Fibroblast of the conjunctiva (primary cell): ENCODE results near the gene GGT5.
"Not testable (repeated sequence)": the region's sequence is repeated elsewhere in the genome, so short reads cannot be mapped to it uniquely, and the experiment has no call there.

Experiments used
- DNase-seq: peaks from one replicate; pipeline ENCODE4 v3.0.0-alpha.2; 2010; ENCODE audit warnings: low read depth

The GGT5 gene

DNA sequence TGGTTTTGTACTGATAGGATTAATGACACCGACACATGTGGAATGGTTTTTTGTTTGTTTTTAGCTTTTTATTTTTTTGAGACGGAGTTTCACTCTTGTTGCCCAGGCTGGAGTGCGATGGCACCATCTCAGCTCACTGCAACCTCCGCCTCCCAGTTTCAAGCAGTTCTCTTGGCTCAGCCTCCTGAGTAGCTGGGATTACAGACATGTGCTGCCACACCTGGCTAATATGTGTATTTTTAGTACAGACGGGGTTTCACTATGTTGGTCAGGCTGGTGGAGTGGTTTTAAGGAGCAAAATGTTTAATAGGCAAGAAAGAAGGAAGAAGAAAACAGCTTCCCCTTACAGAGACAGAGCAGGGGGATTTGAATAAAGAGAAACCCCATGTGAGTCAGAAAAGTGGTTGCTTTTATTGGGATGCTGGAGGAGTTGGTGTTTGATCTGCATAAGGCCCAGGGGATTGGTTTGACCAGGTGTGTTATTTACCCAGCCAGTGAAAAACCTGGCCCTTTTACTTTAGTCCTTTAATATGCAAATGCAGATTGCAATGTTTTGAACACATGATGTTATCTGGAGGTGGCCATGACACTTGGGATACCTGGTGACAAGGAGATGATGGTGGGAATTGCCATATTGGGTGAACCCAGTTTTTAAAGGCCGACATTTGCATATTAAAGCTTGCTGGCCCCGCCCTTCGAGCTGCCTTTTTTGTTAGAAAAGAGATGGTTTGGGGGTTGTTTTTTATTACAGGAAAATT lies 39.3 kb downstream of the GGT5 start:
- DNase-seq, result no peak

DNA sequence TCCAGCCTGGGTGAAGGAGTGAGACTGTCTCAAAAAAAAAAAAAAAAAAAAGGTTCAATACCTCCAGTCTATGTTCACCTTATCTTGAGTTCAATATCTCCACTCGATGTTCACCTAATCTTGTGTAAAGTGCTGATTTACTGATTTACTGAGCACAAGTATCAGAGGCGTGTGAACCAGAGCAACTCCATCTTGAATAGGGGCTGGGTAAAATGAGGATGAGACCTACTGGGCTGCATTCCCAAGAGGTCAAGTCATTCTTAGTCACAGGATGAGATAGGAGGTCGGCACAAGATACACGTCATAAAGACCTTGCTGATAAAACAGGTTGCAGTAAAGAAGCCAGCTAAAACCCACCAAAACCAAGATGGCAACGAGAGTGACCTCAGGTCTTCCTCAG lies 41.0 kb downstream of the GGT5 start:
- DNase-seq, result not testable (repeated sequence)

DNA sequence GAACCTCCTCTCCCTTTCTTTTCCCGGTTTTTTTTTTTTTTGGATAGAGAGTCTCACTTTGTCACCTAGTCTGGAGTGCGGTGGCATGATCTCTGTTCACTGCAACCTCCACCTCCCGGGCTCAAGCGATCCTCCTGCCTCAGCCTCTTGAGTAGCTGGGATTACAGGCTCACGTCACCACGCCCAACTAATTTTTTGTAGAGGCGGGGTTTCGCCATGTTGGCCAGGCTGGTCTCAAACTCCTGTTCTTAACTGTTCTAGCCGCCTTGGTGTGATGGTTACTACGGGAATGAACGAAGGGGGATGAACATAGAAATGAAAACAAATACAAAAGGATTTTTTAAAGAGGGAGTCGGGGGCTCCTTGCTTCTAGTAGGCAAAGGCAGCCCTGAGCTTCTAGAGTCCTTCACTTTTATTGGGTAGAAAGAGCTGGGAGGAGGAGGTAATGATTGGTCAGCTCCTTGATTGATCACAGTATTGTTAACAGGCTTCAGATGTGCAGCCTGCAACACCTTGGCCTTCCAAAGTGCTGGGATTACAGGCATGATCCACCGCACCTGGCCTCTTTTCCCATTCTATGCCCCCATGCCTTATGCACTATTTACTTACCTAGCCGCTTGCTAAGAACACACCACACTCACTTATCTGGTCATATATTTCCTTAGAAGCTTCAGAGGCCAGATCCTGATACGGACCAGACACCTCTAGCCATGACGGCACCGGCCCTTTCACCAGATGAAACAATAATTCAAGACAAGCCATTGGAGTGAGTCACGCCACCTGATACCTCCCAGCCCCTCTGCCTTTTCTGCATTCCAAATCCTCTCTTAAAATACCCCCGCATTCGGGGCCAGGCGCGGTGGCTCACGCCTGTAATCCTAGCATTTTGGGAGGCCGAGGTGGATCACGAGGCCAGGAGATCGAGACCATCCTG lies 42.9 kb downstream of the GGT5 start:
- DNase-seq, result no peak

DNA sequence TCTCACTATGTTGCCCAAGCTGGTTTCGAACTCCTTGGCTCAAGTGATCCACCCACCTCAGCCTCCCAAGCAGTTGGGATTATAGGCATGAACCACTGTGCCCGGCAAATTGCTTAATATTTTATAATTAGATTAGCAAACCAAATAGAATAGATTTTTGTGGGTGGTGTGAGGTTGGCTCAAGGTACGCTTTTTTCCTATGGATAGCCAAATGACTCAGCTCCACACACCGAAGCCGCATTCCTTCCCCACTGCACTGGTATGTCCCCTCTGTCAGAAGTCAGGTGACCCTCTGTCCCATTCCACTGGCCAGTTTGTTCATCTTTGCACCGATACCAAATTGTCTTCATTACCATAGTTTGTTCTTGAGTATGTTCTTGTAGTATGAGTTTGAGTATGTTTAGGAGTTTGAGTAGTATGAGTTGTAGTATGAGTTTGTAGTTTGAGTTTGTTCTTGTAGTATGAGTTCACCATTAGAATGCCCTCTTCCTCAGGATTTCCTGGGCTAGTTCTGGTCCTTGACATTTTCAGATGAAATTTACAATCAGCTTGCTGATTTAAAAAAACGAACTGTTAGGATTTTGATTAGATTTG lies 44.2 kb downstream of the GGT5 start:
- peak; percentile 35 for DNase-seq

DNA sequence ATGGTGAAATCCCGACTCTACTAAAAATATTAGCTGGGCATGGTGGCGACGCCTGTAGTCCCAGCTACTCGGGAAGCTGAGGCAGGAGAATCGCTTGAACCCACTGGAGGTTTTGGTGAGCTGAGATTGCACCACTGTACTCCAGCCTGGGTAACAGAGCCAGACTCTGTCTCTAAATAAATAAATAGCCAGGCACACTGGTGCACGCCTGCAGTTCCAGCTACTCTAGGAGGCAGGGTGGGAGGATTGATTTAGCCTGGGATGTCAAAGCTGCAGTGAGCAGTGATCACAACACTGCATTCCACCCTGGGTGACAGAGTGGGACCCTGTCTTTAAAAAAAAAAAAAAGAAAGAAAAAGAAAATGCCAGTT lies 46.2 kb downstream of the GGT5 start:
- DNase-seq, result no peak

DNA sequence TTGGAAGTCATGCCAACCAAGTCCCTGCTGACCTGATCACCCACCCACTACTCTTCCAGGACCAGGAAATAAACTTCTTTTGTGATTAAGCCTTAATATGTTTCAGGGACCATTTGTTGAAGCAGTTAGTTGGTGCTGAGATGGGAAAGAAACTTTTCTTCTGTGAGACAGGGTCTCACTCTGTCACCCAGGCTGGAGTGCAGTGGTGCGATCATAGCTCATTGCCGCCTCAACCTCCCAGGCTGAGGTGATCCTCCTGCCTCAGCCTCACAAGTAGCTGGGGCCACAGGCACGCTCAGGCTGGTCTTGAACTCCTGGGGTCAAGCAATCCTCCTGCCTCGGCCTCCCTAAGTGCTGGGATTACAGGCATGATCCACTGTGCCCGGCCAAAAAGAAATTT lies 53.0 kb downstream of the GGT5 start:
- no peak for DNase-seq

DNA sequence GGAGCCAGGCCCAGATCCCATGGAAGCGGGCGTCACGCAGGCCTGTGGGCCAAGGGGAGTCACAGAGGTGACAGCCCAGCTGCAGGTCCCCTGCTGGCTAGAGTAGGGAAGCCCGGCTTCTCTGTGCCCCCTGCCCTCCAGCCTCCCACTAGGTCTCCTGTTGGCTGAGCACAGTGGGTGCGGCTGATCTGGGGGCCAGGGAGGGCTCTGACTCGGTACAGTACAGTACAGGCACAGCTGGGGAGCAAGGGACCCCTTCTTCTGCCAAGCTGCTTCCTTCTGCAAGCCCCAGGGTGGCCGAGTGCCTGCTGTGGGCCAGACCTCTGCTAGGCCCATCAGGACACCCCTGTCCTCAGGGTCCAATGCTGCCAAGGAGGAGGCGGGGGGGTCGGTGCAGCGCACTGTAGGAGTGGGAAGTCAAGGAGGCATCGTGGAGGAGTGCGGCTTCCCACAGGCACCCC lies 53.5 kb downstream of the GGT5 start:
- DNase-seq, result no peak

DNA sequence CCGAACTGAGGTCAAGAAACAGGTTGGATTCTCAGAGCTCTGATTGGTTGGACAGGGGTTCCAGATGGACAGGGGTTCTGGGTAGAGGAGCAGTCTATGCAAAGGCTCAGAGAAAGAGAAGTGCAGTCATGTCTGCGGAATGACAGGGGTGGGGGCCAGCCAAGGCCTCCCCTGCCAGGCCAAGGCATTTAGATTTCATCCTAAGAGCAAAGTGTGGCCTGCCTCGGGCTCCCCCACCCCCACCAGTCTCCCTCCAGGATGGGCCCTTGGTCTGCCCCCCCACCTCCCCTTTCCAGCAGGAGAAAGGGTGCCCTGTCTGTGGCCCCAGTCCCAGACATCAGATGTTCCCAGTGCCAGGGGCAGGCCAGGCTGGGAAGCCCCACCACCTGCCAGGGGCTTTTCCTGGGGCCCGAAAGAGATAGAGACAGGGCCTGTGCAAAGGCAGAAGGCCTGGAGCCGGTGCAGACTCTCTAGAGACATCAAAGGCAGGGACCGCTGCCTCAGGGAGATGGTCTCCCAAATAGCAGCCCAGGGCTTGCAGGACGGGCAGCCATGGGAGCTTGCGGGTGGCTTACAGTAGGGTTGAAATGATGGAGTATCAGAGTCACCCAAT lies 54.2 kb downstream of the GGT5 start:
- DNase-seq, result no peak

DNA sequence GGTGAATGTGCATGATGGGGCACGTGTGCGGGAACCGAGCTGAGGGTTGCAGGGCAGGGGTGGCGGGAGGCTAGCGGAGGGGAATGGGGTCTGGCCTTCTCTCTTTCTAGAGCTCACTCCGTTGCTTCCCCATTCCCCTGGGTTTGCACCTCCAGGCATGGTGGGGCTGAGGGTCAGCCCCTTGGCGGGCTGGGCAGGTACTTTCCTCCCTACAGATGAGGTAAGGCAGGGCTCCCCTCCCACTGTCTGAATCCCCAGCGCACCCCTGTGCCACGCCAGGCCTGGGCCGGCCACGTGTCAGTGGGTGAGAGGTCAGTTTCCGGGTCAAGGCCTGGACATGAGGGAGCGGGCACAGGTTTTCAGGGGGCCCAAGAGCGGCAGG lies 54.7 kb downstream of the GGT5 start:
- no peak for DNase-seq

DNA sequence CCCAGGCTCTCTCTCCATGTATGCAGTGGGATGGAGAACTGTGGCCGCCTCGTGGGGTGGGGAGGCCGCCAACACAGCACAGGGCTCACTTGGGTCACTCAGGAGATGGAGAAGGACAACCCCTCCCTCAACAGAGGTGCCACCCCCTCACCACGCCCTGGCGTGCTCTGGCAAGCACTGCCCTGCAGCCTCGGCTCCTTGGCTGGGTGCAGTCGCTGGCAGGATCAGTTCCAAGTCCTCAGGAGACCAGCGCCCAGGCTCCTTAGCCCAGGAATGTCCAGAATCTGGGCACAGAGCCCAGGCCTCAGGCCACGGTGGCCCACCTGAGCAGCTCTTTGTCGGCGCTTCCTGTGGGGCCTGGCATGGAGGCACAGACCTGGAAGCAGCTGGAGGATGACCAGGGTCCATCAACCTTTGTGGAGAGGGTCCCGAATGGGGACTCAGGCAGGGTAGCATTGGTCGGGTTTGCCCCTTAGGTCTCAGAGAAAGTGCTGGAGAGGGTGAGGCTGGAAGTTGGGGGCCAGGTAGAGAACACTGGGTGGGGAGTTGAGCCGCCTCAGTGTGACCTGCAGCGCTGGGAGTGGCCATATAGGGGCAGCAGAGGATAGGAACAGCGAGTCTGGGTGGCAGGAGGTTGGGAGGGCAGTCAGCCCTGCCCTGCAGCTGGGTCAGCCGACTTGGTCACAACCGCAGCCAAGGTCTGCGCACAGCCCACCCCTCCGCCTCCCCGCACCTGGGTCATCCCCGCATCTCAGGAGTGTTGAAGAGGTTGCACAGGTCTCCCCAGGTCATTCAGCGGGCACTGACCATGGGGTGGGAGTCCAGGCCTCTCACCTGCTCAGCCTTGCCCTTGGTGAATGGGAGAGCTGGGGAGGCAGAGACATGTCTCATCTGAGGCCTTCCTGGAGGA lies 55.4 kb downstream of the GGT5 start:
- DNase-seq, result peak; percentile 52

DNA sequence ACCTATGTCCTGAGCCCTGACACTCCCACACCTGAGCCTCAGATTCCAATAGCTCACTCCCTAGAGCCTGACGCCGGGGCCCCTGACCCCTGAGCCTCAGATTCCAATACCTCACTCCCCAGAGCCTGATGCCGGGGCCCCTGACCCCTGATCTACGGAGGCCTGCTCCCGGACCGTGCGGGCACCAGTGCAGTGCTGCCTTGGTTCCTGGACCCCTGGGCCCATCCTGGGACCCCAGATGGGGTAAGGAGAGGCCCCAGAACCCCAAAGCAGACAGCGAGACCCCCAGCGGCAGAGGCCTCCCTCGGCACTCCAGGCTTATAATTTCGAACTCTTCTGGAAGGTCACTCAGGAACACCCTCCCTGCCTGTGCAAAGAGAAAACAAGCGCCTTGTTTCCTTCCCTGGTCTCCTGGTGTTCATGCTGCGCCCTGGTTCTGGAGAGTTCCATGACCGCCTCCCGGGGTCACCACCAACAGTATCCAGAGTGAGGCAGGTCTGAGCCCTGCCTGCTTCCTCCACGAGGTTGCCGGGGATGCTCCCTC lies 56.1 kb downstream of the GGT5 start:
- no peak for DNase-seq

DNA sequence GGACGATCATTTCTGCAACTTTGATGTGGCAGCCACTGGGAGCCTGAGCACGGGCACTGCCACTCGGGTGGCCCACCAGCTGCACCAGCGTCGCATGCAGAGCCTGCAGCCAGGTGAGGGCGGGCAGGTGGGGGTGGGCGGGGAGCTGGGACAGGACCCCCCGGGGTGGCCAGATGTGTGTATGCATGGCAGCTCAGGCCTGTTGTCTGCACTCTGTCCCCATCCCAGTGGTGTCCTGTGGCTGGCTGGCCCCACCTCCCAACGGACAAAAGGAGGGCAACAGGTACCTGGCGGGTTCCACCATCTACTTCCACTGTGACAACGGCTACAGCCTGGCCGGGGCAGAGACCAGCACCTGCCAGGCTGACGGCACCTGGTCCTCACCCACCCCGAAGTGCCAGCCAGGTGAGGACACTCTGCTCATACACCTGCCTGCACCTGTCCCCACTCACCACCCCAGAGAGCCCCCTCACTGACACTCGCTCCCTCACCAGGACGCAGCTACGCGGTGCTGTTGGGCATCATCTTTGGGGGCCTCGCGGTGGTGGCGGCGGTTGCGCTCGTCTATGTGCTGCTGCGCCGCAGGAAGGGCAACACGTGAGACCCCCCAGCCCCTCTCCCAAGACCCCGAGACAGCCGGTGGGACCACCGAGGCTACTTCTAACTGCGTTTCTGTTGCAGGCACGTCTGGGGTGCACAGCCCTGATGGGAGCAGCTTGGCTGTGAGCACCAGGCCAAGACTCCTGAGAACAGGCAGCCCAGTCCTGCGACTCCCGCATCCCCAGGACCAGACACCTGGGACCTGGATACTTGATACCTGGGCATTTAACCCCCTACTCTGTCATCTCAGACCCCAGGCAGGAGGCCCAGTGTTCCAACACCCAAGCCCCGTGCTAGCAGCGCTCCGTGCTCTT lies 56.9 kb downstream of the GGT5 start:
- DNase-seq, result no peak

DNA sequence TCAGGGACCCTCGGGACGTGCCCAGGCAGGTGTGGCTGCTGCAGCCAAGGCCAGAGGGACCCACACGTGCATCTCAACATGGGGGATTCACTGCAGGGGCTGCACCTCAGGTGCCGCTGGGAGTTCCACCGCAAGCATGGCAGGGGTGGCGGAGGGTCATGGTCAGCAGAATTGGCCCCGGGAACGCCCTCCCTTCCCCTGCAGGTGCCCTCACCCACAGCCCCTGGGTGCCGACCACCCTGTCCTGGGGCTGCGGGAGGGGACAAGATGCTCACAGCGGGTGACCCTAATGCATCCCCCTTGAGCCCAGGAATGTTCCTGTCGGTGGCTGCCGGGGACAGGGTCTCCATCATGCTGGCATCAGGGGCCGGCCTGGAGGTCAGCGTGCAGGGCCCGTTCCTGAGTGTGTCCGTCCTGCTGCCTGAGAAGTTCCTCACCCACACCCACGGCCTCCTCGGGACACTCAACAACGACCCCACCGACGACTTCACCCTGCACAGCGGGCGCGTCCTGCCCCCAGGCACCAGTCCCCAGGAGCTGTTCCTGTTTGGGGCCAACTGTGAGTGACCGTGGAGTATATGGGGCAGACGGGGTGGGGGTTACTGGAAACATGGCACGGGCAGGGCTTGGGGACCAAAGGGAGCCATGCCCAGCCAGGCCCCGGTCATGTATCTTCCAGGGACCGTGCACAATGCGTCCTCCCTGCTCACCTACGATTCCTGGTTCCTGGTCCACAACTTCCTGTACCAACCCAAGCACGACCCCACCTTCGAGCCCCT lies 57.8 kb downstream of the GGT5 start:
- no peak for DNase-seq

DNA sequence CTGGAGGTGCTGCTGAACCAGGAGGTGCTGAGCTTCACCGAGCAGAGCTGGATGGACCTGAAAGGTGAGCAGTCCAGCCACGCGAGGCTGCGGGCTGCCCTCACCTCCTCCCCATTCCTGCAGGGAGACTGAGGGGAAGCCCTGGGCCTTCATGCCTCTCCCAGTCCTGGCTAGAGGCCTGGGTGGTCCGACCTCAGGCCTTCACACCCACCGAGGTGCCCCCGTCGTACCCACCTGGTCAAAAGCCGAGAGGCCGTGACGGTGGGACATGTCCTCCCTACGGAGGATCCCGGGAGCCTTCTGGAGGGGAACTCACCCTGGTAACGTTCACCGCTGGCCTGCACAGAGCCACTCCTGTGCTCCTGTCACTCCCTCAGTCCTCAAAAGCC lies 58.5 kb downstream of the GGT5 start:
- DNase-seq, result no peak

DNA sequence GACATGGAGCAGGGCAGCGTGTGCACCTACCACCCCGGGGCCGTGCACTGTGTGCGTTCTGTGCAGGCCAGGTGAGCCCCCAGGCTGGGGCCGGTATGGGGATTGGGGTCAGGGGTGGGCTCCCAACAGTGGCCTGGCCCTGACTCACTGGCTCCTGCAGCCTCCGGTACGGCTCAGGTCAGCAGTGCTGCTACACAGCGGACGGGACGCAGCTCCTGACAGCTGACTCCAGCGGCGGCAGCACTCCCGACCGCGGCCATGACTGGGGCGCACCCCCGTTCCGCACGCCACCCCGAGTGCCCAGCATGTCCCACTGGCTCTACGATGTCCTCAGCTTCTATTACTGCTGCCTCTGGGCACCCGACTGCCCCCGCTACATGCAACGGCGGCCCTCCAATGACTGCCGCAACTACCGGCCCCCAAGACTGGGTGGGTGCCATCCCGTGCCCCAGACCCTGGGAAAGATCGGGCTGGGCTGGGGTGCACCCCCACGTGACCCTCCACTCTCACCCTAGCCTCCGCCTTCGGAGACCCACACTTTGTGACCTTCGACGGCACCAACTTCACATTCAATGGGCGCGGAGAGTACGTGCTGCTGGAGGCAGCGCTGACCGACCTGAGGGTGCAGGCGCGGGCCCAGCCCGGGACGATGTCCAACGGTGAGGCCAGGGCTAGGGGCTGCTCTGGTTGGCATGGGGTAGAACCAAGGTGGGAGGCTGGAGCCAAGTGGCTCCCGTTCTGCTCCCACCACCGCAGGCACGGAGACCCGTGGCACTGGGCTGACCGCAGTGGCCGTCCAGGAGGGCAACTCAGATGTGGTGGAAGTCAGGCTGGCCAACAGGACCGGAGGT lies 59.2 kb downstream of the GGT5 start:
- no peak for DNase-seq

DNA sequence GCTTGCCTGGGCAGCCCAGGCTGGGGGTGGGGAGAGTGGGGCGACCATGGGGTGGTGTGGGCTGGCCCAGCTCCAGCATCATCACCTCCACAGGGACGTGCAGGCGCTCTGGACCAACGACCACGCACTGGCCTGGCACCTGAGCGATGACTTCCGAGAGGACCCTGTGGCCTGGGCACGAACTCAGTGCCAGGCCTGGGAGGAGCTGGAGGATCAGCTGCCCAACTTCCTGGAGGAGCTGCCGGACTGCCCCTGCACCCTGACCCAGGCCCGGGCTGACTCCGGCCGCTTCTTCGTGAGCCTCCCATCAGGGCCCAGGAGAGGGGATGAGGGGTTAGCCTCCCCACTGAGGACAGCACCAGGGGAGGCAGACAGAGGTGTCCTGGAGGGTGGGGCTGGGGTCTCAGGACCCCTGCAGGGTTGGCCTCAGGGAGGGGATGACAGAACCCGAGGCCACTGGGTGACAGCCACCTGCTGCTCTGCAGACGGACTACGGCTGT lies 59.8 kb downstream of the GGT5 start:
- no peak for DNase-seq

DNA sequence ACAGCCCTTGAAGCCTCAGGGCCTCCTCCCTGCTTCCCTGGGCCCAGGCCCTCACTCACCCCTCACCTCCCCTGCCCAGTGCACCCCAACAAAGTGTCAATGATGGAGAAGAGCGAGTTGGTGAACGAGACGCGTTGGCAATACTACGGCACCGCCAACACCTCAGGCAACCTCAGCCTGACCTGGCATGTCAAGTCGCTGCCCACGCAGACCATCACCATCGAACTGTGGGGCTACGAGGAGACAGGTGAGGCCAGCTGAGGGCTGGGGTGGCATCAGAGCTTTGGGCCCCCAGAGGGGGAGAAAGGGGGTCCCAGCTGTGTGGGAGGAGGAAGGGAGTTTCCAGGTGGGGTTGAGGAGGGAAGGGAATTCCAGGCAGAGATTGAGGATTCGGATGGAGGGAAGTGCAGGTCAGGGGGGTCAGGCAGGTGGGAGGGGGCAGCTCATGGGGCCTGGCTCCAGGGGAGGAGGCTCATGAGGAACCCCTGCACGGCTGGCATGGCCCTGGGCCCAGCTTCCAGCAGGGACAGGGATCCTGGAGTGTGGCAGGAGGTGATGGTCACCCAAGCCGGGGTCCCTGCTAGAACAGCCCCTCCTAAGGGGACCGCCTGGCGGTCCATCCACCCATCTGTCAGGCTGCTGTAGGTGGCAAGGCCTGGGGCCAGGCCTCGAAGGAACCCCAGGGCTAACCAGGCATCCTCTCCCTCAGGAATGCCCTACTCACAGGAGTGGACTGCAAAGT lies 60.7 kb downstream of the GGT5 start:
- no peak for DNase-seq
